ENCODE data around the gene TMEM272. TPM values are rescaled to one million over a fixed set of nuclear protein-coding genes. Genes with fewer than 3 reads are reported as not detected.

The TMEM272 gene
- polyA plus RNA-seq, 1 donor (not counting 4 experiments of a cell fraction or from before 2014, with no cell fraction given), result not detected

DNA sequence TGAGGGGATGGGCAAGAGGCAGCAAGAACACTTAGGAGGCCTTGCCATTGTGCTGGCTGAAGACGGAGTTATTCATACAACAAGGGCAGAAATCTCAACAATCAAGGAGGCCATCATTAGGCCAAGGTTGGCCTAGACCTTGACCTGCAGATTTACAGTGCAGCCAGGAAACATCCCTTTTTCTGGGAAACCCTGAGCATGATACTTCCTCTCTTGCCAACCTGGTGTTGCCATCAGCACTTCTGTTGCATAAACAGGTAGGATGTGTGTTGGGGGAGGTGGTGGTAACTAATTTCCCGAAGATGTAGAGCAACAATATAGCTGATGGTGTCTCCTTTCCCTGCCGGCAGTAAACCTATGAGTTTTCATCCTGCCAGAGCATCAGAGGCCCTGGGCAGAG, 8.0 kb downstream of the TMEM272 start:
- no peaks in the 10 kb centered on the region for H4K20me1 ChIP-seq (ENCODE audit: control insufficient read depth, extremely low read depth, insufficient read depth, low read length)
- no peak overlapping the region for H3K4me2 ChIP-seq (ENCODE audit: control insufficient read depth, extremely low read depth, insufficient read depth, low read depth, low read length)
- H3K27me3 ChIP-seq (ENCODE audit: control insufficient read depth, extremely low read depth, insufficient read depth, low read length), result peaks cover 10% of the 10 kb centered on the region
- H3K36me3 ChIP-seq (ENCODE audit: control insufficient read depth in 2 of 2, extremely low read depth in 1 of 2, insufficient read depth in 2 of 2, low read length in 2 of 2), result no peaks in the 10 kb centered on the region
- H3K27ac ChIP-seq (ENCODE audit: control insufficient read depth, insufficient read depth, low read length), result no peak overlapping the region
- FAIRE-seq, result no peak
- dilution Hi-C loops (cut with MboI; ENCODE audit: extremely low pct_ligation_motif_present, low sequenced_read_pairs), result no loop called here
- H3K79me2 ChIP-seq (ENCODE audit: control insufficient read depth, insufficient read depth, low read length), result no peaks in the 10 kb centered on the region
- no peak overlapping the region for H2AFZ ChIP-seq (ENCODE audit: control insufficient read depth, low read length)
- no peak overlapping the region for H3K9ac ChIP-seq (ENCODE audit: control insufficient read depth, extremely low read depth, insufficient read depth, low read length)
- H3K4me3 ChIP-seq (ENCODE audit: control insufficient read depth in 2 of 3, extremely low read depth in 1 of 3, insufficient read depth in 2 of 3, low read depth in 1 of 3, low read length in 3 of 3), result no peak overlapping the region
- no peaks in the 10 kb centered on the region for H3K4me1 ChIP-seq (ENCODE audit: control insufficient read depth, extremely low read depth, insufficient read depth, low read length)
- H3K9me1 ChIP-seq (ENCODE audit: control insufficient read depth, extremely low read depth, insufficient read depth, low read length), result no peaks in the 10 kb centered on the region
- no peak for DNase-seq (ENCODE audit: low read depth, low spot score)
- no peak for TF ChIP-seq EZH2 (IDR thresholded peaks at IDR 0.05; ENCODE audit: low read length)
- TF ChIP-seq CTCF (optimal IDR thresholded peaks at IDR 0.05 in 1 of 3, IDR thresholded peaks at IDR 0.05 in 1 of 3, conservative IDR thresholded peaks at IDR 0.05 in 1 of 3; ENCODE audit: extremely low read depth in 1 of 3, insufficient read depth in 2 of 3, low read length in 3 of 3), result no peak
- no peaks in the 10 kb centered on the region for H3K9me3 ChIP-seq (ENCODE audit: control insufficient read depth, low read depth, low read length)

- TF ChIP-seq CTCF (optimal IDR thresholded peaks at IDR 0.05 in 1 of 3, IDR thresholded peaks at IDR 0.05 in 1 of 3, conservative IDR thresholded peaks at IDR 0.05 in 1 of 3; ENCODE audit: extremely low read depth in 1 of 3, insufficient read depth in 2 of 3, low read length in 3 of 3) (no peak), EZH2 (IDR thresholded peaks at IDR 0.05; ENCODE audit: low read length) (no peak)
- Histone ChIP-seq H3K4me1 (ENCODE audit: control insufficient read depth, extremely low read depth, insufficient read depth, low read length) (no peaks in the 10 kb centered on the region), H3K4me2 (ENCODE audit: control insufficient read depth, extremely low read depth, insufficient read depth, low read depth, low read length) (no peak overlapping the region), H3K36me3 (ENCODE audit: control insufficient read depth in 2 of 2, extremely low read depth in 1 of 2, insufficient read depth in 2 of 2, low read length in 2 of 2) (no peaks in the 10 kb centered on the region), H3K27ac (ENCODE audit: control insufficient read depth, insufficient read depth, low read length) (no peak overlapping the region), H3K9ac (ENCODE audit: control insufficient read depth, extremely low read depth, insufficient read depth, low read length) (no peak overlapping the region), H3K4me3 (ENCODE audit: control insufficient read depth in 2 of 3, extremely low read depth in 1 of 3, insufficient read depth in 2 of 3, low read depth in 1 of 3, low read length in 3 of 3) (no peak overlapping the region), H2AFZ (ENCODE audit: control insufficient read depth, low read length) (no peak overlapping the region), H3K9me3 (ENCODE audit: control insufficient read depth, low read depth, low read length) (no peaks in the 10 kb centered on the region), H3K27me3 (ENCODE audit: control insufficient read depth, extremely low read depth, insufficient read depth, low read length) (peaks cover 12% of the 10 kb centered on the region), H4K20me1 (ENCODE audit: control insufficient read depth, extremely low read depth, insufficient read depth, low read length) (no peaks in the 10 kb centered on the region), H3K9me1 (ENCODE audit: control insufficient read depth, extremely low read depth, insufficient read depth, low read length) (no peaks in the 10 kb centered on the region), H3K79me2 (ENCODE audit: control insufficient read depth, insufficient read depth, low read length) (no peaks in the 10 kb centered on the region)
- DNase-seq (ENCODE audit: low read depth, low spot score) (no peak), FAIRE-seq (no peak)
- dilution Hi-C loops (cut with MboI; ENCODE audit: extremely low pct_ligation_motif_present, low sequenced_read_pairs), result no loop called here
Observed at GRCh38 chr13:51834581-51835171, 10.3 kb downstream of the TMEM272 start.
